DND-41 (cell line): ENCODE results near the gene FOSL1.

Source experiments
- ATAC-seq: fragments of 200-7000 bp; cut with Tn5 transposase; 3 replicates; pipeline ENCODE4 v1.9.1; 2021; ENCODE audit warnings: low read depth; ENCODE audit not compliant: insufficient read depth
- DNase-seq: peaks from one replicate; pipeline ENCODE4 v3.0.0-alpha.2; 2020
- H2AFZ ChIP-seq: 2 replicates; pipeline ENCODE4 v1.6.0; 2012; ENCODE audit warnings: low read depth, low read length
- H3K27ac ChIP-seq: 2 replicates; pipeline ENCODE4 v1.5.1; 2012; ENCODE audit warnings: low read length, inconsistent platforms
- H3K27me3 ChIP-seq: fragments of 200-600 bp; sonication (generic); 2 replicates; pipeline ENCODE4 v1.6.0; 2012; ENCODE audit warnings: low read length, mild to moderate bottlenecking, inconsistent platforms; ENCODE audit not compliant: insufficient read depth, poor library complexity
- H3K36me3 ChIP-seq: 2 replicates; pipeline ENCODE4 v1.5.1; 2012; ENCODE audit warnings: low read length, inconsistent platforms; ENCODE audit not compliant: insufficient read depth
- H3K4me1 ChIP-seq: 2 replicates; pipeline ENCODE4 v1.5.1; 2012; ENCODE audit warnings: mild to moderate bottlenecking, low read length; ENCODE audit not compliant: insufficient read depth
- H3K4me2 ChIP-seq: 2 replicates; pipeline ENCODE4 v1.6.0; 2012; ENCODE audit warnings: mild to moderate bottlenecking, moderate library complexity, low read length, inconsistent platforms; ENCODE audit not compliant: insufficient read depth
- H3K4me3 ChIP-seq, 2 experiments: fragments of 200-600 bp in 1 of 2; shearing (Covaris generic) in 1 of 2; 2 replicates each; pipeline ENCODE4 v1.5.1; 2012 to 2016; ENCODE audit warnings: inconsistent platforms in 2 of 2, low read length in 2 of 2, mild to moderate bottlenecking in 2 of 2, low read depth in 1 of 2, moderate library complexity in 1 of 2
- H3K79me2 ChIP-seq: 2 replicates; pipeline ENCODE4 v1.6.0; 2012; ENCODE audit warnings: low read length, inconsistent platforms; ENCODE audit not compliant: insufficient read depth
- H3K9ac ChIP-seq: 2 replicates; pipeline ENCODE4 v1.6.0; 2012; ENCODE audit warnings: low read depth, mild to moderate bottlenecking, inconsistent platforms, low read length, moderate library complexity
- H3K9me3 ChIP-seq: 2 replicates; pipeline ENCODE4 v1.5.1; 2012; ENCODE audit warnings: low read length, moderate library complexity, mild to moderate bottlenecking, inconsistent platforms; ENCODE audit not compliant: insufficient read depth, severe bottlenecking
- H4K20me1 ChIP-seq: 2 replicates; pipeline ENCODE4 v1.6.0; 2012; ENCODE audit warnings: low read length; ENCODE audit not compliant: insufficient read depth
- CTCF ChIP-seq: IDR thresholded peaks from 2 replicates; pipeline ENCODE4 v1.5.1; 2012; ENCODE audit warnings: borderline replicate concordance, low read length, moderate library complexity, mild to moderate bottlenecking; ENCODE audit not compliant: poor library complexity, severe bottlenecking; ENCODE audit errors: extremely low read depth
- EZH2 ChIP-seq: IDR thresholded peaks from 3 replicates; pipeline ENCODE4 v1.6.1; 2012; ENCODE audit warnings: borderline replicate concordance, low read depth, mild to moderate bottlenecking, moderate library complexity, low read length, inconsistent platforms; ENCODE audit not compliant: severe bottlenecking

Gene FOSL1

GRCh38 chr11:65917077-65917433 is 16.9 kb upstream of the FOSL1 start:
- peaks cover 35% of the 10 kb centered on the region for H3K36me3 ChIP-seq
- H3K9me3 ChIP-seq: no peaks in the 10 kb centered on the region
- peak overlapping the region in 1 of 2 experiments; percentile 99; a peak in 2 of 4 replicates for H3K4me3 ChIP-seq
- peak overlapping the region; percentile 99; the same call in 1 of the 2 replicates for H3K9ac ChIP-seq
- TF ChIP-seq EZH2 (no peak), CTCF (no peak)
- no peak for ATAC-seq
- H3K27ac ChIP-seq: no peak overlapping the region; the same call in 1 of the 2 replicates
- no peak overlapping the region for H2AFZ ChIP-seq
- H3K27me3 ChIP-seq: no peaks in the 10 kb centered on the region
- H3K4me2 ChIP-seq: peak overlapping the region; percentile 98
- H4K20me1 ChIP-seq: peaks cover 15% of the 10 kb centered on the region
- H3K79me2 ChIP-seq: peaks cover 36% of the 10 kb centered on the region
- no peak for DNase-seq
- peaks cover 33% of the 10 kb centered on the region for H3K4me1 ChIP-seq

GRCh38 chr11:65916391-65916790 is 16.2 kb upstream of the FOSL1 start:
- Histone ChIP-seq H3K36me3 (peaks cover 29% of the 10 kb centered on the region), H3K4me1 (peaks cover 33% of the 10 kb centered on the region), H3K4me2 (peak overlapping the region; percentile 98; the same call in 1 of the 2 replicates), H3K27ac (no peak overlapping the region), H3K9me3 (no peaks in the 10 kb centered on the region), H3K4me3 (no peak overlapping the region), H3K79me2 (peaks cover 36% of the 10 kb centered on the region), H3K9ac (peak overlapping the region; percentile 99; the same call in 1 of the 2 replicates), H3K27me3 (no peaks in the 10 kb centered on the region), H2AFZ (no peak overlapping the region), H4K20me1 (peaks cover 15% of the 10 kb centered on the region)
- DNase-seq: no peak
- no peak for ATAC-seq
- TF ChIP-seq EZH2 (no peak), CTCF (no peak)

GRCh38 chr11:65915821-65916251 is 15.6 kb upstream of the FOSL1 start:
- no peak overlapping the region for H3K27ac ChIP-seq
- H3K4me1 ChIP-seq: peaks cover 29% of the 10 kb centered on the region
- no peak for DNase-seq

More at GRCh38 chr11:65915821-65916251, 15.6 kb upstream of the FOSL1 start:
- TF ChIP-seq EZH2 (no peak), CTCF (no peak)
- Histone ChIP-seq H3K9me3 (no peaks in the 10 kb centered on the region), H3K27me3 (no peaks in the 10 kb centered on the region), H3K4me2 (no peak overlapping the region), H3K9ac (no peak overlapping the region), H4K20me1 (peaks cover 15% of the 10 kb centered on the region), H3K79me2 (peaks cover 35% of the 10 kb centered on the region), H3K4me3 (no peak overlapping the region), H2AFZ (no peak overlapping the region), H3K36me3 (peaks cover 24% of the 10 kb centered on the region)
- no peak for ATAC-seq
